GM23248 (cell line): ENCODE results near the gene CACNB4. TPM values are rescaled to one million over a fixed set of nuclear protein-coding genes. Genes with fewer than 3 reads are reported as not detected.

Experiments used
- DNase-seq: peaks from one replicate; pipeline ENCODE4 v3.0.0-alpha.2; 2015
- H2AFZ ChIP-seq: fragments of 200-600 bp; sonication (generic); 2 replicates; pipeline ENCODE4 v1.6.1; 2016; ENCODE audit warnings: antibody characterized with exemption
- H3F3A ChIP-seq: fragments of 200-600 bp; sonication (generic); 2 replicates; pipeline ENCODE4 v1.6.1; 2016; ENCODE audit warnings: mild to moderate bottlenecking, antibody characterized with exemption, mixed run types; ENCODE audit not compliant: insufficient read depth
- H3K27ac ChIP-seq: fragments of 200-600 bp; sonication (generic); 2 replicates; pipeline ENCODE4 v1.5.1; 2016; ENCODE audit warnings: mild to moderate bottlenecking
- H3K27me3 ChIP-seq: fragments of 200-600 bp; sonication (generic); replicated peaks from 2 replicates; pipeline ENCODE4 v1.6.1; 2016; ENCODE audit warnings: mild to moderate bottlenecking; ENCODE audit not compliant: insufficient read depth
- H3K36me3 ChIP-seq: fragments of 200-600 bp; sonication (generic); 2 replicates; pipeline ENCODE4 v1.6.1; 2016; ENCODE audit warnings: low read depth, mild to moderate bottlenecking
- H3K4me1 ChIP-seq: fragments of 200-600 bp; sonication (generic); 2 replicates; pipeline ENCODE4 v1.6.1; 2016; ENCODE audit warnings: mild to moderate bottlenecking; ENCODE audit not compliant: insufficient read depth
- H3K4me2 ChIP-seq: fragments of 200-600 bp; sonication (generic); one replicate; pipeline ENCODE4 v1.6.1; 2016; ENCODE audit warnings: mild to moderate bottlenecking; ENCODE audit not compliant: unreplicated experiment
- H3K4me3 ChIP-seq: fragments of 200-600 bp; sonication (generic); 2 replicates; pipeline ENCODE4 v1.5.1; 2016; ENCODE audit warnings: mild to moderate bottlenecking
- H3K79me2 ChIP-seq: fragments of 200-600 bp; sonication (generic); 2 replicates; pipeline ENCODE4 v1.6.1; 2016; ENCODE audit warnings: mild to moderate bottlenecking; ENCODE audit not compliant: insufficient read depth
- H3K9ac ChIP-seq: fragments of 200-600 bp; sonication (generic); 2 replicates; pipeline ENCODE4 v1.6.1; 2016; ENCODE audit warnings: mild to moderate bottlenecking
- H3K9me2 ChIP-seq: fragments of 200-600 bp; sonication (generic); 2 replicates; pipeline ENCODE4 v1.6.1; 2016; ENCODE audit warnings: mixed run types, mild to moderate bottlenecking, moderate library complexity; ENCODE audit not compliant: insufficient read depth
- H3K9me3 ChIP-seq: fragments of 200-600 bp; sonication (generic); one replicate; pipeline ENCODE4 v1.6.1; 2017; ENCODE audit warnings: low read depth
- H4K20me1 ChIP-seq: fragments of 200-600 bp; sonication (generic); 2 replicates; pipeline ENCODE4 v1.6.0; 2016; ENCODE audit not compliant: insufficient read depth
- EZH2 ChIP-seq: fragments of 200-600 bp; sonication (generic); IDR thresholded peaks from 2 replicates; pipeline ENCODE4 v1.6.1; 2018; ENCODE audit warnings: antibody characterized with exemption, mild to moderate bottlenecking; ENCODE audit not compliant: insufficient read depth, poor library complexity, severe bottlenecking
- EZH2phosphoT487 ChIP-seq: fragments of 200-600 bp; sonication (generic); IDR thresholded peaks from 2 replicates; pipeline ENCODE4 v1.6.1; 2018; ENCODE audit warnings: antibody characterized with exemption, moderate library complexity, mild to moderate bottlenecking, low read depth; ENCODE audit not compliant: insufficient read depth
- WGBS, 2 experiments: methylation state at CpG; one replicate each; pipeline ENCODE4 v1.1.6; 2015 to 2017; ENCODE audit warnings: low lambda C conversion rate in 2 of 2, low coverage in 1 of 2; ENCODE audit errors: missing lambda C conversion rate in 2 of 2; 5-methylcytosine and 5-hydroxymethylcytosine counted together
- in situ Hi-C: fragments of 300-500 bp; cut with MboI; formaldehyde crosslinking; loops from 2 replicates; pipeline ENCODE4 v1.15.0; 2020
- polyA plus RNA-seq: library from polyadenylated mRNA; unstranded; fragments of >200 nt; fragmentation: Nextera tagmentation; extraction: Ambion mirVana; gene quantifications from 2 replicates; pipeline ENCODE4 v1.2.1, GENCODE V29; 2016
- total RNA-seq: library from RNA; depleted of rRNA; stranded (reverse); fragments of >200 nt; shearing (Covaris generic); gene quantifications from 2 replicates; pipeline ENCODE4 v1.2.3, GENCODE V29; 2014

CACNB4 gene
- total and polyA plus RNA-seq, 2 experiments from 2014 or later: 0.05 to 0.11 TPM

DNA sequence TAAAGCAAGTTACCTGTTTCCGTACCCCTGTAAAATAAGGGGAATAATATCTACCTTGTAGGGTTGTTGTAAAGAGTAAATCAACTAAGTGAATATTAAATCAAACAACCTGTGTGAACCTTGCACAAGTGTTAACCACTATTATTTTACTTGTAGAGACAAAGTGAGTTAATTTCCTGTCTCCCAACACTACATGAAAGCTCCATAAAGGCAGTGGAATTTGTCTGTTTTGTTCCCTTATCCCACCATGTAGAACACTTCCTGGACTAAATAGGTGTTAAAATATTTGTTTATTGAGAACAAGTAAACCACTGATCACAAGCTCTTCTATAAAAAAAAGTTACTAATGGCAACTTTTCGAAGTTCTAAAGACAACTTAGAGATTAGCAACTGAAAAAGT lies 274.0 kb downstream of the CACNB4 start:
- Histone ChIP-seq H4K20me1 (peaks cover 6% of the 10 kb centered on the region; the same call in 1 of the 2 replicates), H3K4me1 (peaks cover 30% of the 10 kb centered on the region), H3K4me3 (no peak overlapping the region), H3K27me3 (no peaks in the 10 kb centered on the region), H3K27ac (no peak overlapping the region), H3K9ac (no peak overlapping the region), H3K79me2 (peaks cover 83% of the 10 kb centered on the region), H3K36me3 (no peaks in the 10 kb centered on the region), H3K9me2 (no peaks in the 10 kb centered on the region), H3K4me2 (no peak overlapping the region), H2AFZ (no peak overlapping the region), H3K9me3 (no peaks in the 10 kb centered on the region), H3F3A (peaks cover 13% of the 10 kb centered on the region)
- no peak for DNase-seq
- 52 to 58% methylated on average over 2 of the region's 2 CpGs for WGBS, 2 experiments
- in situ Hi-C loops: no loop called here
- TF ChIP-seq EZH2: no peak
- no peak for TF ChIP-seq EZH2phosphoT487

- peaks cover 30% of the 10 kb centered on the region for H3K4me1 ChIP-seq
- DNase-seq: peak; percentile 24
- H3K9ac ChIP-seq: no peak overlapping the region
- peaks cover 13% of the 10 kb centered on the region for H3F3A ChIP-seq
- H3K9me2 ChIP-seq: no peaks in the 10 kb centered on the region
- TF ChIP-seq EZH2 (no peak), EZH2phosphoT487 (no peak)
- no peak overlapping the region for H3K4me3 ChIP-seq
- peaks cover 95% of the 10 kb centered on the region for H3K79me2 ChIP-seq
- H2AFZ ChIP-seq: no peak overlapping the region
- H3K9me3 ChIP-seq: no peaks in the 10 kb centered on the region
- H4K20me1 ChIP-seq: peaks cover 6% of the 10 kb centered on the region; the same call in 1 of the 2 replicates
- 19 to 23% methylated on average over 6 of the region's 6 CpGs for WGBS, 2 experiments
- H3K27me3 ChIP-seq: no peaks in the 10 kb centered on the region
- H3K27ac ChIP-seq: 0 out of 2 replicates have a peak overlapping the region, but pooled peaks have one; percentile 8
- H3K4me2 ChIP-seq: peak overlapping the region; percentile 39
- H3K36me3 ChIP-seq: no peaks in the 10 kb centered on the region
- in situ Hi-C loops: no loop called here
These were observed 275.2 kb downstream of the CACNB4 start for GRCh38 chr2:151823651-151824050.

- 80 to 86% methylated on average over 2 of the region's 2 CpGs for whole genome bisulfite sequencing, 2 experiments
- in situ Hi-C loops: no loop called here
- TF ChIP-seq EZH2 (no peak), EZH2phosphoT487 (no peak)
These were observed 278.9 kb downstream of the CACNB4 start for GRCh38 chr2:151819920-151820319.

GRCh38 chr2:151817929-151818328 lies 280.9 kb downstream of the CACNB4 start:
- H3K9me2 ChIP-seq: no peaks in the 10 kb centered on the region
- TF ChIP-seq EZH2: no peak
- no peak for TF ChIP-seq EZH2phosphoT487
- no peak overlapping the region for H3K4me3 ChIP-seq
- peaks cover 94% of the 10 kb centered on the region for H3K79me2 ChIP-seq
- peaks cover 8% of the 10 kb centered on the region for H3F3A ChIP-seq
- H3K27ac ChIP-seq: no peak overlapping the region
- 90 to 97% methylated on average over 3 of the region's 3 CpGs for WGBS, 2 experiments
- no peaks in the 10 kb centered on the region for H3K27me3 ChIP-seq
- peaks cover 6% of the 10 kb centered on the region for H4K20me1 ChIP-seq
- peaks cover 6% of the 10 kb centered on the region for H3K4me1 ChIP-seq
- H3K9ac ChIP-seq: no peak overlapping the region
- DNase-seq: no peak
- H2AFZ ChIP-seq: no peak overlapping the region
- H3K36me3 ChIP-seq: peaks cover 12% of the 10 kb centered on the region; the same call in 1 of the 2 replicates
- no peaks in the 10 kb centered on the region for H3K9me3 ChIP-seq
- in situ Hi-C loops: no loop called here
- H3K4me2 ChIP-seq: no peak overlapping the region

More at GRCh38 chr2:151819920-151820319, 278.9 kb downstream of the CACNB4 start:
- Histone ChIP-seq H3K4me3 (no peak overlapping the region), H2AFZ (no peak overlapping the region), H3K27me3 (no peaks in the 10 kb centered on the region), H4K20me1 (peaks cover 9% of the 10 kb centered on the region), H3K27ac (no peak overlapping the region), H3K9me3 (no peaks in the 10 kb centered on the region), H3K9me2 (no peaks in the 10 kb centered on the region), H3K79me2 (peaks cover 100% of the 10 kb centered on the region), H3K36me3 (no peaks in the 10 kb centered on the region), H3K4me2 (no peak overlapping the region), H3K4me1 (peaks cover 21% of the 10 kb centered on the region), H3F3A (peaks cover 13% of the 10 kb centered on the region), H3K9ac (no peak overlapping the region)
- DNase-seq: no peak

GRCh38 chr2:151816843-151817242 lies 282.0 kb downstream of the CACNB4 start:
- Histone ChIP-seq H3K79me2 (peaks cover 83% of the 10 kb centered on the region), H3K4me1 (no peaks in the 10 kb centered on the region), H2AFZ (no peak overlapping the region), H3K27me3 (no peaks in the 10 kb centered on the region), H3K9me3 (no peaks in the 10 kb centered on the region), H3K4me2 (no peak overlapping the region), H3K36me3 (peaks cover 18% of the 10 kb centered on the region; the same call in 1 of the 2 replicates), H3K9ac (no peak overlapping the region), H3F3A (no peaks in the 10 kb centered on the region), H3K9me2 (no peaks in the 10 kb centered on the region), H3K27ac (no peak overlapping the region), H4K20me1 (peaks cover 3% of the 10 kb centered on the region; the same call in 1 of the 2 replicates), H3K4me3 (no peak overlapping the region)
- 98 to 100% methylated on average over 2 of the region's 2 CpGs for WGBS, 2 experiments
- in situ Hi-C loops: no loop called here
- no peak for DNase-seq
- TF ChIP-seq EZH2: no peak
- TF ChIP-seq EZH2phosphoT487: no peak
